K562 (cell line): ENCODE measurements around the gene TMEM126A. TPM values are rescaled to one million over a fixed set of nuclear protein-coding genes. Genes with fewer than 3 reads are reported as not detected.

ENCODE experiments used
- ARNT ChIP-seq, 2 experiments: fragments of 450-650 bp; IDR thresholded peaks; 2 replicates each; pipeline ENCODE4 v1.6.1; 2016; ENCODE audit warnings: mild to moderate bottlenecking in 1 of 2
- EZH2 ChIP-seq: IDR thresholded peaks from 2 replicates; pipeline ENCODE4 v1.6.1; 2012; ENCODE audit warnings: low read depth, mild to moderate bottlenecking, inconsistent platforms, low read length, borderline replicate concordance
- HSF4 ChIP-seq: fragments of 250-450 bp; sonication (Bioruptor Pico); IDR thresholded peaks from 2 replicates; pipeline ENCODE4 v2.1.2; 2022; ENCODE audit warnings: mild to moderate bottlenecking, moderate library complexity, borderline replicate concordance
- MTA1 ChIP-seq: fragments of 450-650 bp; IDR thresholded peaks from 2 replicates; pipeline ENCODE4 v1.6.1; 2017; ENCODE audit warnings: borderline replicate concordance
- NFATC3 ChIP-seq: fragments of 450-650 bp; IDR thresholded peaks from 2 replicates; pipeline ENCODE4 v1.6.1; 2017; ENCODE audit warnings: mild to moderate bottlenecking
- SMAD1 ChIP-seq: fragments of 150-350 bp; IDR thresholded peaks from 2 replicates; pipeline ENCODE4 v1.6.1; 2014; ENCODE audit warnings: low read length, low read depth; ENCODE audit not compliant: partially characterized antibody
- ZNF830 ChIP-seq: fragments of 250-450 bp; sonication (Bioruptor Pico); IDR thresholded peaks from 2 replicates; pipeline ENCODE4 v1.5.0; 2021; ENCODE audit warnings: mild to moderate bottlenecking
- polyA plus RNA-seq, 8 experiments: library from polyadenylated mRNA; depleted of rRNA in 4 of 8; stranded (reverse) in 5 of 8; unstranded in 3 of 8; fragments of >200 nt; fragmentation: Nextera tagmentation in 2 of 8; fragmentation: Illumina TruSeq in 1 of 8; extraction: Ambion mirVana in 2 of 8; extraction: Trizol in 1 of 8; gene quantifications; 2 replicates each; pipeline versions ENCODE4 v1.2.1 to v1.2.3, GENCODE V29; 2011 to 2014; ENCODE audit warnings: inconsistent platforms in 1 of 8, missing spikeins in 1 of 8
- total RNA-seq, 7 experiments: library from RNA; depleted of rRNA in 6 of 7; stranded (reverse); fragments of >200 nt in 6 of 7; fragmentation: Illumina TruSeq in 2 of 7; extraction: Trizol in 2 of 7; gene quantifications; 2 replicates each; pipeline versions ENCODE4 v1.2.1 to v1.2.3, GENCODE V29; 2011 to 2021; ENCODE audit warnings: low replicate concordance in 1 of 7
- TF ChIP-seq, protein P1 (sequence below): fragments of 450-650 bp; IDR thresholded peaks from 2 replicates; pipeline ENCODE4 v1.6.1; 2016; ENCODE audit warnings: mild to moderate bottlenecking
- TF ChIP-seq, protein P2 (sequence below), 2 experiments: fragments of 450-650 bp; IDR thresholded peaks; 2 replicates each; pipeline ENCODE4 v1.6.1; 2016; ENCODE audit warnings: mild to moderate bottlenecking in 2 of 2, borderline replicate concordance in 1 of 2, low read depth in 1 of 2, moderate library complexity in 1 of 2
- TF ChIP-seq, protein P3 (sequence below): fragments of 250-450 bp; sonication (Bioruptor Pico); IDR thresholded peaks from 2 replicates; pipeline ENCODE4 v1.8.0; 2022; ENCODE audit warnings: moderate library complexity, mild to moderate bottlenecking, inconsistent platforms
- TF ChIP-seq, protein P4 (sequence below): fragments of 250-450 bp; sonication (Bioruptor Pico); IDR thresholded peaks from 2 replicates; pipeline ENCODE4 v1.5.0; 2022; ENCODE audit warnings: mild to moderate bottlenecking

The TMEM126A gene
- total and polyA plus RNA-seq, 9 of the 15 experiments (the other 6 are each of a cell fraction or from before 2014, with no cell fraction given): 19.3 to 154 (median 56.3) TPM

DNA sequence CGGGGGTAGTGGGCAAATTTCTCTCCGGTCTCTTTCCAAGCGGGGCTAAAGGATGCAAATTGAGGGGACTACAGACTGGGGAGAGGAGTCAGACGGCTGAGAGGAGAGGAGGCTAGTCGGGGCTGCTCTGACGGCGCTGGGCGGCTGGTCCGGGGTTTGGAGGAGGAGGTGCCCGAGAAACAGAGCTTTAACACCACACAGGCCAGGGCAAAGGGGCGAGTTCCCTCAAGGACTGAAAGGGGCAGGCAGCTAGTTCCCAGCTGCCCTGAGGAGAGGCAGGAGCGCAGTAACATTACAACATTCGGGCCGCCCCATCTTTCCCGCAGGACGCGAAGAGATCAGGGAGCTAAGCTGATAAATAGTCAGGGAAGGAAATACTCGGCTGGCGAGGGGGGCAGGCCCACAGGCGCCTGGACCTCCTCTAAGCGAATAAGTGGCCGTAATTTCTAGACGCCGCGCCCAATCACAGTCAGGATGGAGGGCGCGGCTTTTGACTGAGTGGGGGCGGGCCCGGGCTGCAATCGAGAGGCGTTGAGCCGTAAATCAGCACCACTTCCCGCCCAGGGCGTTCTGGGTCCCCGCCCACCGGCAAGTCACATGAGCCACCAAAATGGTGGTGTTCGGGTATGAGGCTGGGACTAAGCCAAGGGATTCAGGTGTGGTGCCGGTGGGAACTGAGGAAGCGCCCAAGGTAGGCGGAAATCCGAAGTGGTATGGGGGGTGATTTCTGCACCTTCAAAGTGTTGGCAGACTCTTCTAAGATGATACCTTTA lies 19.6 kb upstream of the TMEM126A start, which contains the start of gene TMEM126B (continued):
- TF ChIP-seq, protein P1, sequence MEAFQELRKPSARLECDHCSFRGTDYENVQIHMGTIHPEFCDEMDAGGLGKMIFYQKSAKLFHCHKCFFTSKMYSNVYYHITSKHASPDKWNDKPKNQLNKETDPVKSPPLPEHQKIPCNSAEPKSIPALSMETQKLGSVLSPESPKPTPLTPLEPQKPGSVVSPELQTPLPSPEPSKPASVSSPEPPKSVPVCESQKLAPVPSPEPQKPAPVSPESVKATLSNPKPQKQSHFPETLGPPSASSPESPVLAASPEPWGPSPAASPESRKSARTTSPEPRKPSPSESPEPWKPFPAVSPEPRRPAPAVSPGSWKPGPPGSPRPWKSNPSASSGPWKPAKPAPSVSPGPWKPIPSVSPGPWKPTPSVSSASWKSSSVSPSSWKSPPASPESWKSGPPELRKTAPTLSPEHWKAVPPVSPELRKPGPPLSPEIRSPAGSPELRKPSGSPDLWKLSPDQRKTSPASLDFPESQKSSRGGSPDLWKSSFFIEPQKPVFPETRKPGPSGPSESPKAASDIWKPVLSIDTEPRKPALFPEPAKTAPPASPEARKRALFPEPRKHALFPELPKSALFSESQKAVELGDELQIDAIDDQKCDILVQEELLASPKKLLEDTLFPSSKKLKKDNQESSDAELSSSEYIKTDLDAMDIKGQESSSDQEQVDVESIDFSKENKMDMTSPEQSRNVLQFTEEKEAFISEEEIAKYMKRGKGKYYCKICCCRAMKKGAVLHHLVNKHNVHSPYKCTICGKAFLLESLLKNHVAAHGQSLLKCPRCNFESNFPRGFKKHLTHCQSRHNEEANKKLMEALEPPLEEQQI: no peak
- TF ChIP-seq ZNF830 (no peak), MTA1 (peak; percentile 38; the same call in 1 of the 2 replicates), HSF4 (CRISPR knock-in tag) (no peak), NFATC3 (no peak), SMAD1 (no peak), ARNT (IDR thresholded peaks at IDR 0.05) (no peak; a peak in 1 of 4 replicates), EZH2 (no peak)
- TF ChIP-seq, protein P2, sequence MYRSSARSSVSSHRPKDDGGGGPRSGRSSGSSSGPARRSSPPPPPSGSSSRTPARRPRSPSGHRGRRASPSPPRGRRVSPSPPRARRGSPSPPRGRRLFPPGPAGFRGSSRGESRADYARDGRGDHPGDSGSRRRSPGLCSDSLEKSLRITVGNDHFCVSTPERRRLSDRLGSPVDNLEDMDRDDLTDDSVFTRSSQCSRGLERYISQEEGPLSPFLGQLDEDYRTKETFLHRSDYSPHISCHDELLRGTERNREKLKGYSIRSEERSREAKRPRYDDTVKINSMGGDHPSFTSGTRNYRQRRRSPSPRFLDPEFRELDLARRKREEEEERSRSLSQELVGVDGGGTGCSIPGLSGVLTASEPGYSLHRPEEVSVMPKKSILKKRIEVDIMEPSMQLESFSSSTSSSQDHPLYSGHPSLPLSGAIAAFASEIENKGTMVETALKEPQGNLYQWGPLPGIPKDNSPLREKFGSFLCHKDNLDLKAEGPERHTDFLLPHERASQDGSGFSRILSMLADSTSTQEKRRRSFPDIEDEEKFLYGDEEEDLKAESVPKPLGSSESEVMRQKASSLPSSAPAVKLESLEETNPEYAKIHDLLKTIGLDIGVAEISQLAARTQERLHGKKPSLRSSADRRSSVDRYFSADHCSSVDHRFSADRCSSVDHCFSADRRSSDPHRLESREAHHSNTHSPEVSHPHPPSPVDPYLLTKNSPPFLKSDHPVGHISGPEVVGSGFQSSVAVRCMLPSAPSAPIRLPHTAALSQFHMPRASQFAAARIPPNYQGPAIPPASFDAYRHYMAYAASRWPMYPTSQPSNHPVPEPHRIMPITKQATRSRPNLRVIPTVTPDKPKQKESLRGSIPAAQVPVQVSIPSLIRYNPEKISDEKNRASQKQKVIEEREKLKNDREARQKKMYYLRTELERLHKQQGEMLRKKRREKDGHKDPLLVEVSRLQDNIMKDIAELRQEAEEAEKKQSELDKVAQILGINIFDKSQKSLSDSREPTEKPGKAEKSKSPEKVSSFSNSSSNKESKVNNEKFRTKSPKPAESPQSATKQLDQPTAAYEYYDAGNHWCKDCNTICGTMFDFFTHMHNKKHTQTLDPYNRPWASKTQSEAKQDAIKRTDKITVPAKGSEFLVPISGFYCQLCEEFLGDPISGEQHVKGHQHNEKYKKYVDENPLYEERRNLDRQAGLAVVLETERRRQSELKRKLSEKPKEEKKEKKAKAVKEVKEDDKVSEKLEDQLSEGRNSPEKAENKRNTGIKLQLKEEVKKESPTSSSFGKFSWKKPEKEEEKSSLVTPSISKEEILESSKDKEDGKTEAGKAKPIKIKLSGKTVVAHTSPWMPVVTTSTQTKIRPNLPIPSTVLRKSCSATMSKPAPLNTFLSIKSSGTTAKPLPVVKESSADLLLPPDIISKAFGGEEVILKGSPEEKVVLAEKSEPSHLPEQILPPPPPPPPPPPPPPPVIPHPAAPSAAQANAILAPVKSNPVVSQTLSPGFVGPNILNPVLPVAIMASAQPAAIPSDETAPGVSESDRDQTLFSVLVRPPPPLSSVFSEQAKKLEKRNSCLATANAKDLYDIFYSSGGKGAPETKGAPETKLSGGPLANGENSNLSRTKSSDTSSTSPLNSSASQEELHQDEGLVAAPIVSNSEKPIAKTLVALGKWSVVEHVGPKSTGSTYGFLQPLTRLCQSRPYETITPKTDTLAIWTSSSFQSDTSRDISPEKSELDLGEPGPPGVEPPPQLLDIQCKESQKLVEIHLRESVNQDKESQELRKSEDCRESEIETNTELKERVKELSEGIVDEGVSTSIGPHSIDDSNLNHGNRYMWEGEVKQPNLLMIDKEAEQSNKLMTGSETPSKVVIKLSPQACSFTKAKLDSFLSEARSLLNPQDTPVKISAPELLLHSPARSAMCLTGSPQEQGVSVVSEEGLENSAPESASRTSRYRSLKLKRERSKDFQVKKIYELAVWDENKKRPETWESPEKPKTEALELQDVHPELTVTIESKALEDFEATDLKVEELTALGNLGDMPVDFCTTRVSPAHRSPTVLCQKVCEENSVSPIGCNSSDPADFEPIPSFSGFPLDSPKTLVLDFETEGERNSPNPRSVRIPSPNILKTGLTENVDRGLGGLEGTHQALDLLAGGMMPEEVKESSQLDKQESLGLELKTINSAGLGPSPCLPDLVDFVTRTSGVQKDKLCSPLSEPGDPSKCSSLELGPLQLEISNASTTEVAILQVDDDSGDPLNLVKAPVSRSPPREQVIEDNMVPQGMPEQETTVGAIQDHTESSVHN (IDR thresholded peaks at IDR 0.05; ENCODE audit: borderline replicate concordance in 1 of 2, low read depth in 1 of 2): no peak; a peak in 1 of 4 replicates
- TF ChIP-seq, protein P3, sequence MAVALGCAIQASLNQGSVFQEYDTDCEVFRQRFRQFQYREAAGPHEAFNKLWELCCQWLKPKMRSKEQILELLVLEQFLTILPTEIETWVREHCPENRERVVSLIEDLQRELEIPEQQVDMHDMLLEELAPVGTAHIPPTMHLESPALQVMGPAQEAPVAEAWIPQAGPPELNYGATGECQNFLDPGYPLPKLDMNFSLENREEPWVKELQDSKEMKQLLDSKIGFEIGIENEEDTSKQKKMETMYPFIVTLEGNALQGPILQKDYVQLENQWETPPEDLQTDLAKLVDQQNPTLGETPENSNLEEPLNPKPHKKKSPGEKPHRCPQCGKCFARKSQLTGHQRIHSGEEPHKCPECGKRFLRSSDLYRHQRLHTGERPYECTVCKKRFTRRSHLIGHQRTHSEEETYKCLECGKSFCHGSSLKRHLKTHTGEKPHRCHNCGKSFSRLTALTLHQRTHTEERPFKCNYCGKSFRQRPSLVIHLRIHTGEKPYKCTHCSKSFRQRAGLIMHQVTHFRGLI (CRISPR knock-in tag): no peak
- TF ChIP-seq, protein P4, sequence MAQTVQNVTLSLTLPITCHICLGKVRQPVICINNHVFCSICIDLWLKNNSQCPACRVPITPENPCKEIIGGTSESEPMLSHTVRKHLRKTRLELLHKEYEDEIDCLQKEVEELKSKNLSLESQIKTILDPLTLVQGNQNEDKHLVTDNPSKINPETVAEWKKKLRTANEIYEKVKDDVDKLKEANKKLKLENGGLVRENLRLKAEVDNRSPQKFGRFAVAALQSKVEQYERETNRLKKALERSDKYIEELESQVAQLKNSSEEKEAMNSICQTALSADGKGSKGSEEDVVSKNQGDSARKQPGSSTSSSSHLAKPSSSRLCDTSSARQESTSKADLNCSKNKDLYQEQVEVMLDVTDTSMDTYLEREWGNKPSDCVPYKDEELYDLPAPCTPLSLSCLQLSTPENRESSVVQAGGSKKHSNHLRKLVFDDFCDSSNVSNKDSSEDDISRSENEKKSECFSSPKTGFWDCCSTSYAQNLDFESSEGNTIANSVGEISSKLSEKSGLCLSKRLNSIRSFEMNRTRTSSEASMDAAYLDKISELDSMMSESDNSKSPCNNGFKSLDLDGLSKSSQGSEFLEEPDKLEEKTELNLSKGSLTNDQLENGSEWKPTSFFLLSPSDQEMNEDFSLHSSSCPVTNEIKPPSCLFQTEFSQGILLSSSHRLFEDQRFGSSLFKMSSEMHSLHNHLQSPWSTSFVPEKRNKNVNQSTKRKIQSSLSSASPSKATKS (CRISPR knock-in tag): no peak
